Medulla oblongata (tissue), 1 donor: ENCODE measurements around the gene XYLT1.

ENCODE experiments used
- DNase-seq: peaks from one replicate; pipeline ENCODE4 v3.0.0-alpha.2; 2015; ENCODE audit errors: extremely low spot score

The XYLT1 gene

GRCh38 chr16:17145029-17145428, 325.7 kb downstream of the XYLT1 start:
- DNase-seq: no peak

- DNase-seq: no peak
These were observed 326.3 kb downstream of the XYLT1 start for GRCh38 chr16:17144431-17144830.

- DNase-seq: no peak
These were observed 327.0 kb downstream of the XYLT1 start for GRCh38 chr16:17143546-17144419.

GRCh38 chr16:17138801-17139200, 332.0 kb downstream of the XYLT1 start:
- no peak for DNase-seq

GRCh38 chr16:17135439-17135838, 335.3 kb downstream of the XYLT1 start:
- no peak for DNase-seq

- no peak for DNase-seq
These were observed 336.2 kb downstream of the XYLT1 start for GRCh38 chr16:17134586-17134985.

- DNase-seq: no peak
These were observed 336.9 kb downstream of the XYLT1 start for GRCh38 chr16:17133851-17134250.

- no peak for DNase-seq
These were observed 339.4 kb downstream of the XYLT1 start for GRCh38 chr16:17131351-17131750.

GRCh38 chr16:17130733-17131132, 340.0 kb downstream of the XYLT1 start:
- DNase-seq: no peak

GRCh38 chr16:17129971-17130370, 340.8 kb downstream of the XYLT1 start:
- peak; percentile 29 for DNase-seq

GRCh38 chr16:17128791-17129190, 342.0 kb downstream of the XYLT1 start:
- DNase-seq: no peak

GRCh38 chr16:17126156-17126555, 344.6 kb downstream of the XYLT1 start:
- no peak for DNase-seq

- no peak for DNase-seq
These were observed 345.1 kb downstream of the XYLT1 start for GRCh38 chr16:17125671-17126070.

- no peak for DNase-seq
These were observed 352.7 kb downstream of the XYLT1 start for GRCh38 chr16:17117906-17118577.

- DNase-seq: no peak
These were observed 354.0 kb downstream of the XYLT1 start for GRCh38 chr16:17116595-17117322.

GRCh38 chr16:17109413-17109812, 361.3 kb downstream of the XYLT1 start:
- no peak for DNase-seq

GRCh38 chr16:17108596-17108995, 362.2 kb downstream of the XYLT1 start:
- no peak for DNase-seq

- no peak for DNase-seq
These were observed 363.3 kb downstream of the XYLT1 start for GRCh38 chr16:17107450-17107849.

GRCh38 chr16:17106243-17106791, 364.4 kb downstream of the XYLT1 start:
- no peak for DNase-seq

- no peak for DNase-seq
These were observed 365.4 kb downstream of the XYLT1 start for GRCh38 chr16:17105239-17105797.

- no peak for DNase-seq
These were observed 366.1 kb downstream of the XYLT1 start for GRCh38 chr16:17104654-17105053.

GRCh38 chr16:17103216-17103615, 367.5 kb downstream of the XYLT1 start:
- DNase-seq: no peak
